IMR-90 (cell line): ENCODE measurements around the gene CDHR3. TPM values are rescaled to one million over a fixed set of nuclear protein-coding genes. Genes with fewer than 3 reads are reported as not detected.

Source experiments
- ATAC-seq: fragments of 200-7000 bp; cut with Tn5 transposase; 2 replicates; pipeline ENCODE4 v1.9.1; 2020; ENCODE audit warnings: low read depth, mild to moderate bottlenecking, moderate library complexity
- BruUV-seq: library from RNA; stranded (reverse); fragments of 400-500 nt; replicated peaks from 2 replicates; lab custom pipeline; 2021; lab: Mats Ljungman, UMichigan
- CTCF ChIA-PET: fragments of 300-600 bp; formaldehyde crosslinking; extraction: SDS; loops from one replicate; lab custom pipeline; 2021; ENCODE audit warnings: antibody characterized with exemption; lab: Yijun Ruan, JAX
- POLR2A ChIA-PET: fragments of 300-600 bp; sonication (Branson Sonifier 250); formaldehyde crosslinking; loops from one replicate; lab custom pipeline; 2022; ENCODE audit warnings: antibody characterized with exemption; ENCODE audit not compliant: unreplicated experiment; lab: Charles Lee
- DNase-seq: peaks from one replicate; pipeline ENCODE4 v3.0.0; 2013
- H2AFZ ChIP-seq: replicated peaks from 2 replicates; pipeline ENCODE3; 2013; ENCODE audit warnings: low read length, mild to moderate bottlenecking; ENCODE audit not compliant: poor library complexity
- H2AK5ac ChIP-seq: 2 replicates; pipeline ENCODE4 v1.6.1; 2013; ENCODE audit warnings: low read depth, low read length, inconsistent platforms
- H2AK9ac ChIP-seq: replicated peaks from 2 replicates; pipeline ENCODE3; 2013; ENCODE audit warnings: mild to moderate bottlenecking, low read depth, low read length, moderate library complexity; ENCODE audit not compliant: poor library complexity
- H2BK120ac ChIP-seq: 2 replicates; pipeline ENCODE4 v1.6.1; 2013; ENCODE audit warnings: low read depth, low read length, inconsistent platforms
- H2BK15ac ChIP-seq: 3 replicates; pipeline ENCODE4 v1.6.1; 2013; ENCODE audit warnings: low read depth, low read length, inconsistent platforms
- H2BK20ac ChIP-seq: 2 replicates; pipeline ENCODE4 v1.6.1; 2013; ENCODE audit warnings: low read depth, mild to moderate bottlenecking, inconsistent platforms, low read length, moderate library complexity
- H2BK5ac ChIP-seq: 2 replicates; pipeline ENCODE4 v1.6.1; 2013; ENCODE audit warnings: mild to moderate bottlenecking, low read depth, low read length, inconsistent platforms; ENCODE audit not compliant: poor library complexity, severe bottlenecking
- H3K14ac ChIP-seq: replicated peaks from 2 replicates; pipeline ENCODE4 v1.6.1; 2013; ENCODE audit warnings: low read depth, low read length, inconsistent platforms
- H3K18ac ChIP-seq: 2 replicates; pipeline ENCODE4 v1.6.1; 2013; ENCODE audit warnings: low read depth, low read length, control low read depth
- H3K23ac ChIP-seq: 2 replicates; pipeline ENCODE4 v1.6.1; 2013; ENCODE audit warnings: low read depth, low read length, inconsistent platforms
- H3K27ac ChIP-seq: 2 replicates; pipeline ENCODE4 v1.5.1; 2013; ENCODE audit warnings: mild to moderate bottlenecking, control low read depth, low read length; ENCODE audit not compliant: insufficient read depth
- H3K27me3 ChIP-seq: 2 replicates; pipeline ENCODE4 v1.6.1; 2013; ENCODE audit warnings: low read length; ENCODE audit not compliant: control insufficient read depth, insufficient read depth
- H3K36me3 ChIP-seq: 2 replicates; pipeline ENCODE4 v1.6.1; 2013; ENCODE audit warnings: low read length, mixed read lengths; ENCODE audit not compliant: control insufficient read depth, insufficient read depth
- H3K4ac ChIP-seq: 2 replicates; pipeline ENCODE4 v1.6.1; 2013; ENCODE audit warnings: low read depth, low read length, inconsistent platforms
- H3K4me1 ChIP-seq: 2 replicates; pipeline ENCODE4 v1.6.1; 2013; ENCODE audit warnings: low read length, mixed read lengths; ENCODE audit not compliant: control insufficient read depth, insufficient read depth
- H3K4me2 ChIP-seq: 2 replicates; pipeline ENCODE4 v1.6.1; 2013; ENCODE audit warnings: low read depth, mild to moderate bottlenecking, control low read depth, low read length, moderate library complexity
- H3K4me3 ChIP-seq: 2 replicates; pipeline ENCODE4 v1.5.1; 2013; ENCODE audit warnings: low read depth, mild to moderate bottlenecking, control low read depth, low read length, moderate library complexity; ENCODE audit not compliant: insufficient read depth
- H3K56ac ChIP-seq: 2 replicates; pipeline ENCODE4 v1.6.1; 2013; ENCODE audit warnings: low read length, inconsistent platforms; ENCODE audit not compliant: insufficient read depth; ENCODE audit errors: extremely low read depth
- H3K79me1 ChIP-seq, 2 experiments: 2 replicates each; pipeline ENCODE4 v1.6.1; 2013; ENCODE audit warnings: low read length in 2 of 2, inconsistent platforms in 1 of 2, low read depth in 1 of 2
- H3K9ac ChIP-seq: 2 replicates; pipeline ENCODE4 v1.6.1; 2013; ENCODE audit warnings: low read depth, low read length, control low read depth
- H3K9me1 ChIP-seq: 2 replicates; pipeline ENCODE4 v1.6.1; 2013; ENCODE audit warnings: low read length, inconsistent platforms; ENCODE audit not compliant: insufficient read depth
- H3K9me3 ChIP-seq: 2 replicates; pipeline ENCODE4 v1.6.1; 2013; ENCODE audit warnings: low read length; ENCODE audit not compliant: control insufficient read depth, insufficient read depth
- H4K20me1 ChIP-seq: 2 replicates; pipeline ENCODE4 v1.6.1; 2013; ENCODE audit warnings: low read length, inconsistent platforms; ENCODE audit not compliant: insufficient read depth
- H4K5ac ChIP-seq: 2 replicates; pipeline ENCODE4 v1.6.1; 2013; ENCODE audit warnings: mild to moderate bottlenecking, low read depth, low read length, control low read depth
- H4K8ac ChIP-seq, 2 experiments: 2 replicates each; pipeline ENCODE4 v1.6.1; 2013; ENCODE audit warnings: low read depth in 2 of 2, low read length in 2 of 2, control low read depth in 1 of 2, inconsistent platforms in 1 of 2
- H4K91ac ChIP-seq: 2 replicates; pipeline ENCODE4 v1.6.1; 2013; ENCODE audit warnings: low read depth, low read length, inconsistent platforms; ENCODE audit not compliant: insufficient read depth
- BHLHE40 ChIP-seq: fragments of 150-350 bp; IDR thresholded peaks from 2 replicates; pipeline ENCODE4 v1.6.1; 2016; ENCODE audit warnings: mild to moderate bottlenecking, low read depth, low read length
- CEBPB ChIP-seq: IDR thresholded peaks from 2 replicates; pipeline ENCODE4 v1.6.1; 2012; ENCODE audit warnings: low read depth, low read length, improper control_type of control experiment
- MAFK ChIP-seq: IDR thresholded peaks from 2 replicates; pipeline ENCODE4 v1.6.1; 2012; ENCODE audit warnings: low read depth, low read length, improper control_type of control experiment
- MAZ ChIP-seq: IDR thresholded peaks from 2 replicates; pipeline ENCODE4 v1.6.1; 2012; ENCODE audit warnings: low read depth, mild to moderate bottlenecking, low read length, improper control_type of control experiment, moderate library complexity, borderline replicate concordance
- MXI1 ChIP-seq: IDR thresholded peaks from 2 replicates; pipeline ENCODE4 v1.6.1; 2012; ENCODE audit warnings: low read depth, mild to moderate bottlenecking, low read length, moderate library complexity, borderline replicate concordance
- NFE2L2 ChIP-seq: fragments of 150-350 bp; IDR thresholded peaks from 2 replicates; pipeline ENCODE4 v1.6.1; 2016; ENCODE audit warnings: low read depth, mild to moderate bottlenecking, low read length
- POLR2A ChIP-seq: IDR thresholded peaks from 2 replicates; pipeline ENCODE4 v1.6.1; 2012; ENCODE audit warnings: mild to moderate bottlenecking, low read depth, low read length
- RCOR1 ChIP-seq: IDR thresholded peaks from 2 replicates; pipeline ENCODE4 v1.6.1; 2012; ENCODE audit warnings: mild to moderate bottlenecking, low read length, improper control_type of control experiment; ENCODE audit not compliant: insufficient replicate concordance
- RFX5 ChIP-seq: IDR thresholded peaks from 2 replicates; pipeline ENCODE4 v1.8.0; 2012; ENCODE audit warnings: low read depth, mild to moderate bottlenecking, low read length, moderate library complexity
- SMC3 ChIP-seq: fragments of 150-350 bp; IDR thresholded peaks from 2 replicates; pipeline ENCODE4 v1.6.1; 2016; ENCODE audit warnings: low read depth, mild to moderate bottlenecking, antibody characterized with exemption, low read length, moderate library complexity
- dilution Hi-C: fragments of 300-500 bp; cut with HindIII; formaldehyde crosslinking; loops from one replicate; pipeline ENCODE4 v1.14.3; 2018; ENCODE audit warnings: low sequenced_read_pairs; ENCODE audit not compliant: unreplicated experiment
- in situ Hi-C: fragments of 300-500 bp; cut with MboI; formaldehyde crosslinking; loops from 3 replicates; pipeline ENCODE4 v1.14.3; 2019; ENCODE audit warnings: low sequenced_read_pairs, inconsistent platforms, mixed read lengths
- intact Hi-C: fragments of 100-400 bp; cut with micrococcal nuclease; formaldehyde crosslinking; loops from 2 replicates; pipeline ENCODE4 v1.10.0; 2022
- polyA plus RNA-seq, 3 experiments: library from polyadenylated mRNA; depleted of rRNA; stranded (reverse); fragments of >200 nt; gene quantifications; 2 replicates each; pipeline ENCODE4 v1.2.3, GENCODE V29; 2012; ENCODE audit warnings: low replicate concordance in 1 of 3
- total RNA-seq: library from RNA; depleted of rRNA; stranded (reverse); fragments of >200 nt; gene quantifications from 2 replicates; pipeline ENCODE4 v1.2.3, GENCODE V29; 2012
- TF ChIP-seq, protein P1 (sequence below): fragments of 150-350 bp; IDR thresholded peaks from 2 replicates; pipeline ENCODE4 v1.6.1; 2017; ENCODE audit warnings: mild to moderate bottlenecking, antibody characterized with exemption, low read length, low read depth
- TF ChIP-seq, protein P2 (sequence below): fragments of 150-350 bp; IDR thresholded peaks from 2 replicates; pipeline ENCODE4 v1.6.1; 2016; ENCODE audit warnings: low read depth, mild to moderate bottlenecking, low read length, moderate library complexity, borderline replicate concordance
- TF ChIP-seq, protein P3 (sequence below): conservative IDR thresholded peaks from 2 replicates; pipeline ENCODE4 v1.5.1; 2012; ENCODE audit warnings: mild to moderate bottlenecking, low read depth, low read length, improper control_type of control experiment

CDHR3 gene
- total and polyA plus RNA-seq, 2 of the 4 experiments (the other 2 are of a cell fraction): 0.96 to 1.6 TPM

DNA sequence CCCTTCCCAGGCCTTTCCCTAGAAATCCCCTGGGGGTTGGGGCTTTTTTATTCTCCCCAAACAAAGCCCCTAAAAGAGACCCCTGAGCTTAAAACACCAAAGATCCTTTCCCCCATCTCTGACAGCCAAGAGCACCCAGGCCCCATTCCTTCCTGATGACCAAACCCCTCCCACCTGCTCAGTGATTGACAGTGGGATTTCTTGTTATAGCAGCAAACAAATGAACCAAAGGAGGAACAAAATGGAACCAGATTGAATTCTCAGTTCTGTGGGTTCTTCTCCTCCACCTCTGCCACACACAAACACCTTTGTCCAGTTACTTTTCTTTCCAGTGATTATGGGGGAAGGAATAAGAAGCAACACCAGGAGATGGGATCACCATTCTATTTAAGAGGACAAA is 21.5 kb upstream of the CDHR3 start:
- H3K4me3 ChIP-seq: no peak overlapping the region
- dilution Hi-C loops (no loop called here), in situ Hi-C loops (no loop called here), intact Hi-C loops (no loop called here)
- peaks cover 9% of the 10 kb centered on the region for H3K27me3 ChIP-seq
- TF ChIP-seq, protein P1, sequence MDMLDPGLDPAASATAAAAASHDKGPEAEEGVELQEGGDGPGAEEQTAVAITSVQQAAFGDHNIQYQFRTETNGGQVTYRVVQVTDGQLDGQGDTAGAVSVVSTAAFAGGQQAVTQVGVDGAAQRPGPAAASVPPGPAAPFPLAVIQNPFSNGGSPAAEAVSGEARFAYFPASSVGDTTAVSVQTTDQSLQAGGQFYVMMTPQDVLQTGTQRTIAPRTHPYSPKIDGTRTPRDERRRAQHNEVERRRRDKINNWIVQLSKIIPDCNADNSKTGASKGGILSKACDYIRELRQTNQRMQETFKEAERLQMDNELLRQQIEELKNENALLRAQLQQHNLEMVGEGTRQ: no peak
- TF ChIP-seq, protein P2, sequence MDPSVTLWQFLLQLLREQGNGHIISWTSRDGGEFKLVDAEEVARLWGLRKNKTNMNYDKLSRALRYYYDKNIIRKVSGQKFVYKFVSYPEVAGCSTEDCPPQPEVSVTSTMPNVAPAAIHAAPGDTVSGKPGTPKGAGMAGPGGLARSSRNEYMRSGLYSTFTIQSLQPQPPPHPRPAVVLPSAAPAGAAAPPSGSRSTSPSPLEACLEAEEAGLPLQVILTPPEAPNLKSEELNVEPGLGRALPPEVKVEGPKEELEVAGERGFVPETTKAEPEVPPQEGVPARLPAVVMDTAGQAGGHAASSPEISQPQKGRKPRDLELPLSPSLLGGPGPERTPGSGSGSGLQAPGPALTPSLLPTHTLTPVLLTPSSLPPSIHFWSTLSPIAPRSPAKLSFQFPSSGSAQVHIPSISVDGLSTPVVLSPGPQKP: no peak
- TF ChIP-seq SMC3 (no peak), BHLHE40 (no peak), RFX5 (no peak), NFE2L2 (no peak), RCOR1 (no peak), POLR2A (no peak), MAZ (no peak), CEBPB (no peak), MXI1 (no peak), MAFK (no peak)
- TF ChIP-seq, protein P3, sequence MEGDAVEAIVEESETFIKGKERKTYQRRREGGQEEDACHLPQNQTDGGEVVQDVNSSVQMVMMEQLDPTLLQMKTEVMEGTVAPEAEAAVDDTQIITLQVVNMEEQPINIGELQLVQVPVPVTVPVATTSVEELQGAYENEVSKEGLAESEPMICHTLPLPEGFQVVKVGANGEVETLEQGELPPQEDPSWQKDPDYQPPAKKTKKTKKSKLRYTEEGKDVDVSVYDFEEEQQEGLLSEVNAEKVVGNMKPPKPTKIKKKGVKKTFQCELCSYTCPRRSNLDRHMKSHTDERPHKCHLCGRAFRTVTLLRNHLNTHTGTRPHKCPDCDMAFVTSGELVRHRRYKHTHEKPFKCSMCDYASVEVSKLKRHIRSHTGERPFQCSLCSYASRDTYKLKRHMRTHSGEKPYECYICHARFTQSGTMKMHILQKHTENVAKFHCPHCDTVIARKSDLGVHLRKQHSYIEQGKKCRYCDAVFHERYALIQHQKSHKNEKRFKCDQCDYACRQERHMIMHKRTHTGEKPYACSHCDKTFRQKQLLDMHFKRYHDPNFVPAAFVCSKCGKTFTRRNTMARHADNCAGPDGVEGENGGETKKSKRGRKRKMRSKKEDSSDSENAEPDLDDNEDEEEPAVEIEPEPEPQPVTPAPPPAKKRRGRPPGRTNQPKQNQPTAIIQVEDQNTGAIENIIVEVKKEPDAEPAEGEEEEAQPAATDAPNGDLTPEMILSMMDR: no peak
- no peak overlapping the region for H3K9ac ChIP-seq
- ChIA-PET POLR2A (no interaction called here), CTCF (interaction anchor here (0.5 to 0.8 kb wide), 2 partner anchors 147 to 177 kb away, joined by 3 read pairs; no protein-coding TSS in a partner anchor)
- H3K56ac ChIP-seq: no peak overlapping the region
- no peaks in the 10 kb centered on the region for H3K9me1 ChIP-seq
- no peak overlapping the region for H4K5ac ChIP-seq
- no peak overlapping the region for H2BK15ac ChIP-seq
- H2AFZ ChIP-seq: no peak overlapping the region
- no peaks in the 10 kb centered on the region for H4K20me1 ChIP-seq
- no peaks in the 10 kb centered on the region for H3K79me1 ChIP-seq
- no peak overlapping the region for H2AK9ac ChIP-seq
- no peaks in the 10 kb centered on the region; the same call in 1 of the 2 replicates for H3K4me1 ChIP-seq
- H4K91ac ChIP-seq: no peak overlapping the region
- H3K14ac ChIP-seq: no peak overlapping the region
- no peak overlapping the region for H2AK5ac ChIP-seq
- H3K18ac ChIP-seq: no peak overlapping the region
- H3K4me2 ChIP-seq: no peak overlapping the region
- no peak overlapping the region for H2BK20ac ChIP-seq
- H3K23ac ChIP-seq: no peak overlapping the region
- H3K36me3 ChIP-seq: no peaks in the 10 kb centered on the region
- BruUV-seq: no TSS peak
- H2BK5ac ChIP-seq: no peak overlapping the region
- H4K8ac ChIP-seq: no peak overlapping the region
- no peaks in the 10 kb centered on the region for H3K9me3 ChIP-seq
- H2BK120ac ChIP-seq: no peak overlapping the region
- DNase-seq (no peak), ATAC-seq (no peak)
- no peak overlapping the region for H3K4ac ChIP-seq
- H3K27ac ChIP-seq: no peak overlapping the region
